GM12872 (cell line): ENCODE measurements around the gene DTNA.

Experiments used
- TF ChIP-seq, protein P1 (sequence below): IDR thresholded peaks from 3 replicates; pipeline ENCODE4 v1.5.1; 2011; ENCODE audit warnings: low read depth, mild to moderate bottlenecking, low read length, moderate library complexity; ENCODE audit not compliant: insufficient read depth

Gene DTNA

DNA sequence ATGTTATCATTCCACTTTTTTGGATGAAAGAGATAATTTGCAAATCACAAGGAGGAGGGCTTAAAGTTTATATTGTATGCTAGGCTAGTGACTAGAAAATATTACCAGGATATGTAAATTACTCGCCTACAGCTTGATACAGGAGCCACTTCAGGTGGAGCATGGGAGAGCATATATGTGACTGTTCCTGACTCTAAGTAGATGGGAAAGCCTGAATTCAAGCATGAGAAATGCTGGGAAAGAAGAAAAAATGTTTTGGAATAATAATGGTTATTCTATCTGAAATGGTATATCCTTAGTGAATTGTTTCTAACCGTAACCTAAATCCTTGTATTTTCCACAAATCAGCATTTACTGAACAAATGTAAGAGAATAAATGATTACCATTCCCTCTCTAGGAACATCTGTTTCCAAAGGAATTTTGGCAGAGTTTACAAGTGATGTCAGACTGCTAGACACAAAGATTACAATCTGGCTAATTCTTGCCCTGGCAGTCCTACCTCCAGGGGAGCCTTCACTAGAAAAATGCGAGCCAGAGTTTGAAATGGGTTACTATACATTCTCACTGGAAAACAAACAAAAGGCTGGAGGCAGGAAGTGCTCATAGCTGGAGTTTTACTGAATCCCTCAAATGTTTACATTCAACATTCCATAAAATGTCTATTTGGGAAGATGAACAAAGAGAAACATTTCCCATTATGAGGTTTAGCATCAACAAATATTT, 201.7 kb downstream of the DTNA start:
- TF ChIP-seq, protein P1, sequence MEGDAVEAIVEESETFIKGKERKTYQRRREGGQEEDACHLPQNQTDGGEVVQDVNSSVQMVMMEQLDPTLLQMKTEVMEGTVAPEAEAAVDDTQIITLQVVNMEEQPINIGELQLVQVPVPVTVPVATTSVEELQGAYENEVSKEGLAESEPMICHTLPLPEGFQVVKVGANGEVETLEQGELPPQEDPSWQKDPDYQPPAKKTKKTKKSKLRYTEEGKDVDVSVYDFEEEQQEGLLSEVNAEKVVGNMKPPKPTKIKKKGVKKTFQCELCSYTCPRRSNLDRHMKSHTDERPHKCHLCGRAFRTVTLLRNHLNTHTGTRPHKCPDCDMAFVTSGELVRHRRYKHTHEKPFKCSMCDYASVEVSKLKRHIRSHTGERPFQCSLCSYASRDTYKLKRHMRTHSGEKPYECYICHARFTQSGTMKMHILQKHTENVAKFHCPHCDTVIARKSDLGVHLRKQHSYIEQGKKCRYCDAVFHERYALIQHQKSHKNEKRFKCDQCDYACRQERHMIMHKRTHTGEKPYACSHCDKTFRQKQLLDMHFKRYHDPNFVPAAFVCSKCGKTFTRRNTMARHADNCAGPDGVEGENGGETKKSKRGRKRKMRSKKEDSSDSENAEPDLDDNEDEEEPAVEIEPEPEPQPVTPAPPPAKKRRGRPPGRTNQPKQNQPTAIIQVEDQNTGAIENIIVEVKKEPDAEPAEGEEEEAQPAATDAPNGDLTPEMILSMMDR = no peak

DNA sequence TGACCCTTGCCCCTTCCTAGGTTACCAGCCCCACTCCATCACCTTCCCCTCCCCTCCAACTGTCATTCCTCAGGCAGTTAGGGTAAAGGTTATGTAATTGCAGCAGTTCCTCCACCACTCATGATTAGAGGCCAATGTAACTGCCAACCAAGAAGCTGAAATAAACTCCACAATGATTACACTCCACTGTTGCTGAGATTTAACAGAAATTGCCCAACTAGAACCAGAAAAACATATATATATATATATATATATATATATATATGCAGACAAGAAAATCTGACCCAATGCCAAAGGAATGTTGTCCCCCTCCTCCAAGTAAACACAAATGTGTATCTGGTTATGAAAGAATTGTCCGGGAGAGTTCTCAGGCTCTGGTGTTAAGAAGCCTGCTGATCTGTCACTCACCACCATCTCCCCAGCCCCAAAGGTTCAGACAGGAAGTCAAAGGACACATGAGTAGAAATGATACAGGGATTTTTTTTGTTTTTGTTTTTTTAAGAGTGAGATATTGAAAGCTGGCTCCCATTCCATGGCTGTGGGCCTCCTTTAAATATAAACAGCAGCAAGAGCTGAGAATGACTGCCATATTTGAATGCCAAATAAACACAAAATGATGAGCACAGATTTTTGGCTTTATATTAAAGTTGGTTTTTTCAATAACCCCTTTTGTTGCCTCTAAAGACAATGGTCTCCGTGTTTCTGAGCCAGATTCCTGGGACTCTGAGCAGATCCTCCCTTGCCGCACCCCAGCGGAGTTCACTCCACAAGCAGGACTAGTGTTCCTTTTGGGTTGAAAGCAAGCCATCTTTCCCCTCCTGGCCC, 204.0 kb downstream of the DTNA start:
- TF ChIP-seq, protein P1 = no peak

DNA sequence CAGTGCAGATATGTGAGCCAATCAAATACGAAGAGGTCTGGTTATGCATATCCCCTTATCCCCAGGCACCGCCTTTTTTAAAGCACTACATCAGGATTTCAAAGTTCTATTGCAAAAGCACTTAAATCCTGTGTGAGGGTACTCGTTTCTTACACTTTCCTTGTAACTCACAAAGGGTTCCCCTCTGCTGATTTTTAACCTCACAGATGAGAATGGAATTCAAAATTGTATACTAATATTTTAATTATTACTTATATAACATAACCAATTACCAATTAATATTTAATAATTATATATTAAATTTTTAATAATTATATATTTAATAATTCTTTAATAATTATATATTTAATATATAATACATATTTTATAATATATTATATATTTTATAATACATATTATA, 204.9 kb downstream of the DTNA start:
- TF ChIP-seq, protein P1 = no peak

DNA sequence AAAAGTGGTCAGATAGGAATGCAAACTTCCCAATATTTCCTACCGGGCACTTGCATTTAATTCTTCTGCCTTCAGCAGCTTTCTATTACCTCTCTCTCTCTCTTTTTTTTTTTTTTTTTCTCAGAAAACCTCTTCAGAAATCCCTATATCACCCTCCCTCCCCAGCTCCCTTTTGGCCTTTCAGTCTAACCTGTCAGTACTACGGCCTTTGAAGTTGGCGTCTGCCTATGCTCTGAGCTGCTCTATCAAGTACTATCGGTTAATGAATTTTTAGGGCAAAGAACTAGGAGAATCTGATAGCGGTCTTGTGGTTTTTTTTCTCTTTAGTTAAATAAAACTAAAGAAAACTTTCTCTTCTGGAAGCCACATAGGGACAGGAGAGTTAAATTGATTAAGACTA, 208.8 kb downstream of the DTNA start:
- TF ChIP-seq, protein P1 = no peak

DNA sequence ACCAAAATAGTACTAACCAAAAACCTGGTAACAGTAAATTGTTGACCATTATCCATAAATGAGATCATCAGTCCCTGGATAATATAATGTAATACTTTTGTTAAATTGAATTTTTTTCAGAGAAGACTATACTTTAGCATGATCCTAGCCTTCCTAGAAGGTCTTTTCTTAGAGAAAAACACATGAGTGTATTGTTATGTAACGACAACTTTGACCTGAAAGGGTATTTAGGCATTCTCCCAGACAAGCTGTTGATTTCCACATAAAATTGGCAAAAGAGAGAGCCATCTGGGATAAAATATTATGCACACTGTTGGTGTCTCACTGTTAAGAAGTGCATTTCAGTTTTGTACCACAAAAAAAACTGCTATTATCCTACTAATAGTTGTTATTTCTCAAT, 211.1 kb downstream of the DTNA start:
- TF ChIP-seq, protein P1 = no peak

DNA sequence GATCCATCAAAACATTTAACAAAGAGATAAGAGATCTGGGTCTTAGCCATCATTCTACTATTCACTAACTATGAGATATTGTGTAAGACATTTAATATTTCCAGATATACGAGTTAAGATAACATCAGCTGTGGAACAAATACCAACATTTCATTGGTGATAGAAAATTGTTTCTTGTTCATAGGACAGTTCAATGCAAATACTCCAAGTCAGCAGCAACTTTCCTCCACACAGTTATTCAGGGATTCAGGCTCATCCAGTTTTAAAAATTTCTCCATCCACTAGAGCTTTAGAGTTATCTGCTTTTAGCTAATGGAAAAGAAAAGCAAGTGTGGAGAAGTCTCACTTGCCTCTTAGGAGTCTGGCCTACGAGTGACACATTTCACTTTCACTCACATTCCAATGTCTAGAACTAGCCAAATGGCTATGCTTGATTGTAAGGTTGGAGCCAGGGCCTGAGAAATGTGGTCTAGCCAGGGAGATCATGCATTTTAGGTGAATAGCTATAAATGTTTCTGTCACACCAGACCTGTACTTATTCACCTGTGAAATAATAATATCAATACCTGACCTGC, 211.8 kb downstream of the DTNA start:
- TF ChIP-seq, protein P1 = no peak

DNA sequence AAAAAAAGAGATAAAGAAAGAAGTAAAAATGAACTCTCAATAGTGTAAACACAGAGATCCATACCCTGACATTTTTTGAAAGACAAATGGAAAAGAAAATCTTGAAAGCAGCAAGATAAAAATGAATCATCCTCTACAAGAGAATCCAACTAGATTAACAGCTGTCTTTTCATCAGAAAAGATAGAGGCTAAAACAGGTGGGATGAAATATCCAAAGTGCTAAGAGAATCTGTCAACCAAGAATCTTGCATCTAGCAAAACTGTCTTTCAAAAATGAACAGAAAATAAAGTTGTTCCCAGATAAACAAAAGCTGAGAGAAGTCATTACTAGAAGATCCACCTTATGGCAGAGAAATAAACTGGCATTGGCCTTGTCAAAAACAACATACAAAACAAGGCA, 213.8 kb downstream of the DTNA start:
- TF ChIP-seq, protein P1 = no peak
